OCI-LY1 (cell line): ENCODE results near the gene TIMP3.

ENCODE experiments used
- H2AFZ ChIP-seq: fragments of 200-600 bp; sonication (generic), shearing (Covaris generic); 2 replicates; pipeline ENCODE4 v1.6.0; 2014; ENCODE audit warnings: antibody characterized with exemption, mild to moderate bottlenecking, low read length
- H3F3A ChIP-seq: fragments of 200-600 bp; sonication (generic), shearing (Covaris generic); 2 replicates; pipeline ENCODE4 v1.6.0; 2014; ENCODE audit warnings: mild to moderate bottlenecking, antibody characterized with exemption, low read length, moderate library complexity; ENCODE audit not compliant: insufficient read depth
- H3K27ac ChIP-seq: fragments of 200-600 bp; sonication (generic); 2 replicates; pipeline ENCODE4 v1.5.1; 2014; ENCODE audit warnings: low read length, mixed run types, mild to moderate bottlenecking, low read depth; ENCODE audit not compliant: poor library complexity, severe bottlenecking
- H3K27me3 ChIP-seq: fragments of 200-600 bp; sonication (generic); 2 replicates; pipeline ENCODE4 v1.6.0; 2014; ENCODE audit warnings: antibody characterized with exemption, mild to moderate bottlenecking, low read length, moderate library complexity; ENCODE audit not compliant: insufficient read depth
- H3K36me3 ChIP-seq: fragments of 200-600 bp; sonication (generic); 2 replicates; pipeline ENCODE4 v1.6.1; 2014; ENCODE audit warnings: mild to moderate bottlenecking, antibody characterized with exemption, low read length, moderate library complexity, mixed read lengths; ENCODE audit not compliant: insufficient read depth
- H3K4me1 ChIP-seq: fragments of 200-600 bp; sonication (generic); 2 replicates; pipeline ENCODE4 v1.5.1; 2014; ENCODE audit warnings: mild to moderate bottlenecking, low read length, moderate library complexity; ENCODE audit not compliant: insufficient read depth, severe bottlenecking
- H3K4me2 ChIP-seq: fragments of 200-600 bp; sonication (generic), shearing (Covaris generic); 2 replicates; pipeline ENCODE4 v1.6.1; 2014; ENCODE audit warnings: low read length
- H3K4me3 ChIP-seq: fragments of 200-600 bp; sonication (generic); 2 replicates; pipeline ENCODE4 v1.5.1; 2014; ENCODE audit warnings: low read length, low read depth, mild to moderate bottlenecking, mixed read lengths; ENCODE audit not compliant: poor library complexity, severe bottlenecking
- H3K79me2 ChIP-seq: fragments of 200-600 bp; shearing (Covaris generic); 2 replicates; pipeline ENCODE4 v1.6.1; 2016; ENCODE audit warnings: mixed run types, low read length, mixed read lengths; ENCODE audit not compliant: insufficient read depth
- H3K9ac ChIP-seq: fragments of 200-600 bp; sonication (generic), shearing (Covaris generic); 2 replicates; pipeline ENCODE4 v1.6.1; 2014; ENCODE audit warnings: mild to moderate bottlenecking, low read length, mixed read lengths
- H3K9me2 ChIP-seq: fragments of 200-600 bp; sonication (generic), shearing (Covaris generic); 2 replicates; pipeline ENCODE4 v1.6.1; 2014; ENCODE audit warnings: low read depth, mild to moderate bottlenecking, low read length, mixed read lengths
- H3K9me3 ChIP-seq: fragments of 200-600 bp; shearing (Covaris generic); 2 replicates; pipeline ENCODE4 v1.6.1; 2014; ENCODE audit warnings: low read length, mixed read lengths
- H4K20me1 ChIP-seq: fragments of 200-600 bp; sonication (generic), shearing (Covaris generic); 2 replicates; pipeline ENCODE4 v1.6.0; 2016; ENCODE audit warnings: mild to moderate bottlenecking, low read length; ENCODE audit not compliant: insufficient read depth
- EZH2 ChIP-seq: fragments of 200-600 bp; sonication (generic), shearing (Covaris generic); IDR thresholded peaks from 2 replicates; pipeline ENCODE4 v1.8.0; 2017; ENCODE audit warnings: borderline replicate concordance, mixed run types, mild to moderate bottlenecking, antibody characterized with exemption, low read length, moderate library complexity, mixed read lengths
- TF ChIP-seq, protein P1 (sequence below): fragments of 200-600 bp; sonication (generic), shearing (Covaris generic); IDR thresholded peaks from 2 replicates; pipeline ENCODE4 v1.5.1; 2017; ENCODE audit warnings: mild to moderate bottlenecking, antibody characterized with exemption, low read length, moderate library complexity, mixed read lengths

Gene TIMP3

DNA sequence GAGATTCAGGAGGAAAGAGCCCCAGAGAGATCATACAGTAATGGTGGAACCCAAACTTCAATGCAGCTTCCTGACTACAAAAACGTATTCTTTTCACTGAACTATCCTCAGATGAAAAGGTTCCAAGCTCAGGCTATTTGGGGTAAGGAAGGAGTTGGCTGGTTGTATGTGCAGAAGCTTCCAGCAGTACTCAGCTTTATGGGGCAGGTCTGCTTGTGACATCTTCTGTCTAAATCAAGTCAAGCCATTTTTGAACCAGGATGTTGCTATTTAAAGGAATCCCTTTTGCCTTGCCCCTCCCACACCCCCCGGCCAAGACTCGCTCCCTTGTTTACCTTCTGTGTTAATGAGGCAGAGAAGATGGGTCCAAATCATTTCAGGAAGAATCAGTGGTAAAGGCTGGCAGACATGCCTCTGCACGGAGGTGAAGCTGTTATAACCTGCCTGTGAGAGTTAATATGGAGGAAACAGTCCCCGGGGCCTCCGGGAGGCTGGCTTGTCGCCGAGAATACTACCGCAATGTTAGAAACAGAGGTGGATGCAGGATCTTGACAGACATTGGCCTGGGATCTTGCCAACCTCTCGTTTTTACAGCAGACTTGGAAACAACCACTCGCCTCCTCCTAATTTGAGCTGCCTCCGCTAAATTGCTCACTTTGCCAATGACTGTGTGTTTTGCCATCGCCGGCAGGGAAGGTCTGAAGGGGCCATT, 45.4 kb downstream of the TIMP3 start:
- no peak overlapping the region for H2AFZ ChIP-seq
- no peaks in the 10 kb centered on the region for H3K9me3 ChIP-seq
- H3K4me2 ChIP-seq = no peak overlapping the region
- H4K20me1 ChIP-seq = no peaks in the 10 kb centered on the region
- no peaks in the 10 kb centered on the region for H3K27me3 ChIP-seq
- no peaks in the 10 kb centered on the region for H3K79me2 ChIP-seq
- no peak overlapping the region for H3K4me3 ChIP-seq
- no peak overlapping the region for H3K9ac ChIP-seq
- TF ChIP-seq, protein P1, sequence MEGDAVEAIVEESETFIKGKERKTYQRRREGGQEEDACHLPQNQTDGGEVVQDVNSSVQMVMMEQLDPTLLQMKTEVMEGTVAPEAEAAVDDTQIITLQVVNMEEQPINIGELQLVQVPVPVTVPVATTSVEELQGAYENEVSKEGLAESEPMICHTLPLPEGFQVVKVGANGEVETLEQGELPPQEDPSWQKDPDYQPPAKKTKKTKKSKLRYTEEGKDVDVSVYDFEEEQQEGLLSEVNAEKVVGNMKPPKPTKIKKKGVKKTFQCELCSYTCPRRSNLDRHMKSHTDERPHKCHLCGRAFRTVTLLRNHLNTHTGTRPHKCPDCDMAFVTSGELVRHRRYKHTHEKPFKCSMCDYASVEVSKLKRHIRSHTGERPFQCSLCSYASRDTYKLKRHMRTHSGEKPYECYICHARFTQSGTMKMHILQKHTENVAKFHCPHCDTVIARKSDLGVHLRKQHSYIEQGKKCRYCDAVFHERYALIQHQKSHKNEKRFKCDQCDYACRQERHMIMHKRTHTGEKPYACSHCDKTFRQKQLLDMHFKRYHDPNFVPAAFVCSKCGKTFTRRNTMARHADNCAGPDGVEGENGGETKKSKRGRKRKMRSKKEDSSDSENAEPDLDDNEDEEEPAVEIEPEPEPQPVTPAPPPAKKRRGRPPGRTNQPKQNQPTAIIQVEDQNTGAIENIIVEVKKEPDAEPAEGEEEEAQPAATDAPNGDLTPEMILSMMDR = no peak
- TF ChIP-seq EZH2 = no peak
- no peak overlapping the region for H3K27ac ChIP-seq
- H3K4me1 ChIP-seq = no peaks in the 10 kb centered on the region
- H3K36me3 ChIP-seq = no peaks in the 10 kb centered on the region
- no peaks in the 10 kb centered on the region for H3K9me2 ChIP-seq
- H3F3A ChIP-seq = no peaks in the 10 kb centered on the region

DNA sequence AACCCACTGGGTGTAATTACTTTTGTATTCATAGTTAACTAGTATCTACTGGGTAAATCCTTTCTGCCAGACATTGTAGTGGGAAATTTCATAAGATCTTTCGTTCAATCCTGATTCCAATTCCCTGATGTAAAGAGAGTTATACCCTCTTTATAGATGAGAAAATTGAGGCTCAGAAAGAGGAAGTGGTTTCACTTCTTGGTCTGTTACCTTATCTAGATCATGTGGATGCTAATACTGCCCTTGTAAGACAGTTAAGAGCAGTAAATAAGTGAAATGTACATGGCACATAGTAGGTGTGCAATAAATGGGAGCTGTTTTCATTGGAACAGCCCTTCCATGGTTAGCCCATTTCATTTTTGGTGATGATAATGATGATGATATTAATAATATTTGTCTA, 46.7 kb downstream of the TIMP3 start:
- Histone ChIP-seq H3K4me1 (no peaks in the 10 kb centered on the region), H3K36me3 (no peaks in the 10 kb centered on the region), H3K79me2 (no peaks in the 10 kb centered on the region)

DNA sequence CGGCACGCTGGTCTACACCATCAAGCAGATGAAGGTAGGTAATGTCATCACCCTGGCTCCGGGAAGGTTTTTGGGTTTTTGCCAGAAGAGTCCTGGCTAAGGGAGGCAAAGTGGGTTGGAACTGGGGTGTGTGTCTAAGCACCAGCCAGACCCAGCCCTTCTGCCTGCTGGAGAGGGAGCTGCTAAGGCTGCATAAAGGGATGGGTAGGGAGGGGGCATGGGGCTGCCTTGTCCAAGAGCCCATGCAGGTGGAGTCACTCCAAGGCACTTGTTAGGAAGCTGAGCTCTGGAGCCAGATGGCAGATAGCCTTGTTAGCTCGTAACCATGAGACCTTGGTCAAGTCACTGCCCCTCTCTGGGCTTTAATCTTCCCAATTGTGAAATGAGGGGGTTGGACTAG, 48.0 kb downstream of the TIMP3 start:
- no peak for TF ChIP-seq EZH2
- TF ChIP-seq, protein P1 = no peak

More for the DNA sequence above, 46.7 kb downstream of the TIMP3 start:
- no peaks in the 10 kb centered on the region for H3K9me2 ChIP-seq
- no peaks in the 10 kb centered on the region for H4K20me1 ChIP-seq
- no peak overlapping the region for H2AFZ ChIP-seq
- no peak overlapping the region for H3K9ac ChIP-seq
- TF ChIP-seq, protein P1 = no peak
- no peak for TF ChIP-seq EZH2
- no peaks in the 10 kb centered on the region for H3F3A ChIP-seq
- H3K9me3 ChIP-seq = no peaks in the 10 kb centered on the region
- no peak overlapping the region for H3K4me3 ChIP-seq
- H3K27me3 ChIP-seq = no peaks in the 10 kb centered on the region
- no peak overlapping the region for H3K4me2 ChIP-seq
- H3K27ac ChIP-seq = no peak overlapping the region

More for the DNA sequence above, 48.0 kb downstream of the TIMP3 start:
- no peaks in the 10 kb centered on the region for H3K36me3 ChIP-seq
- no peak overlapping the region for H3K4me2 ChIP-seq
- H3K4me1 ChIP-seq = no peaks in the 10 kb centered on the region
- no peaks in the 10 kb centered on the region for H3F3A ChIP-seq
- no peak overlapping the region for H2AFZ ChIP-seq
- H3K9ac ChIP-seq = no peak overlapping the region
- no peak overlapping the region for H3K4me3 ChIP-seq
- H4K20me1 ChIP-seq = no peaks in the 10 kb centered on the region
- no peaks in the 10 kb centered on the region for H3K9me3 ChIP-seq
- H3K27ac ChIP-seq = no peak overlapping the region
- no peaks in the 10 kb centered on the region; the same call in 1 of the 2 replicates for H3K27me3 ChIP-seq
- H3K9me2 ChIP-seq = no peaks in the 10 kb centered on the region
- no peaks in the 10 kb centered on the region for H3K79me2 ChIP-seq
